ENCODE results near the gene NLRP13. TPM values are rescaled to one million over a fixed set of nuclear protein-coding genes. Genes with fewer than 3 reads are reported as not detected.

Gene NLRP13
- total RNA-seq, 4 donors from 2014 or later, result not detected

DNA sequence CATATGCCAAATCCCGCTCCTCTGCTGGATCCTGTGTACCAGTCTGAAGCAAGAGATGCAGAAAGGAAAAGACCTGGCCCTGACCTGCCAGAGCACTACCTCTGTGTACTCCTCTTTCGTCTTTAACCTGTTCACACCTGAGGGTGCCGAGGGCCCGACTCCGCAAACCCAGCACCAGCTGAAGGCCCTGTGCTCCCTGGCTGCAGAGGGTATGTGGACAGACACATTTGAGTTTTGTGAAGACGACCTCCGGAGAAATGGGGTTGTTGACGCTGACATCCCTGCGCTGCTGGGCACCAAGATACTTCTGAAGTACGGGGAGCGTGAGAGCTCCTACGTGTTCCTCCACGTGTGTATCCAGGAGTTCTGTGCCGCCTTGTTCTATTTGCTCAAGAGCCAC lies 73.7 kb downstream of the NLRP13 start:
- in situ Hi-C loops (cut with MboI; ENCODE audit: low pct_ligation_motif_present in 1 of 4, low pct_unique_long_range_greater_than_20kb in 1 of 4, low sequenced_read_pairs in 3 of 4), result no loop called here
- no peaks in the 10 kb centered on the region for H3K27me3 ChIP-seq
- intact Hi-C loops (cut with DNase I; ENCODE audit: low total_unique reads), result no loop called here
- no peak for DNase-seq
- no peaks in the 10 kb centered on the region for H3K4me1 ChIP-seq
- TF ChIP-seq POLR2AphosphoS5 (IDR thresholded peaks at IDR 0.05) (no peak), EP300 (IDR thresholded peaks at IDR 0.05; ENCODE audit: low read depth) (no peak), POLR2A (IDR thresholded peaks at IDR 0.05) (no peak)
- TF ChIP-seq, protein P1, sequence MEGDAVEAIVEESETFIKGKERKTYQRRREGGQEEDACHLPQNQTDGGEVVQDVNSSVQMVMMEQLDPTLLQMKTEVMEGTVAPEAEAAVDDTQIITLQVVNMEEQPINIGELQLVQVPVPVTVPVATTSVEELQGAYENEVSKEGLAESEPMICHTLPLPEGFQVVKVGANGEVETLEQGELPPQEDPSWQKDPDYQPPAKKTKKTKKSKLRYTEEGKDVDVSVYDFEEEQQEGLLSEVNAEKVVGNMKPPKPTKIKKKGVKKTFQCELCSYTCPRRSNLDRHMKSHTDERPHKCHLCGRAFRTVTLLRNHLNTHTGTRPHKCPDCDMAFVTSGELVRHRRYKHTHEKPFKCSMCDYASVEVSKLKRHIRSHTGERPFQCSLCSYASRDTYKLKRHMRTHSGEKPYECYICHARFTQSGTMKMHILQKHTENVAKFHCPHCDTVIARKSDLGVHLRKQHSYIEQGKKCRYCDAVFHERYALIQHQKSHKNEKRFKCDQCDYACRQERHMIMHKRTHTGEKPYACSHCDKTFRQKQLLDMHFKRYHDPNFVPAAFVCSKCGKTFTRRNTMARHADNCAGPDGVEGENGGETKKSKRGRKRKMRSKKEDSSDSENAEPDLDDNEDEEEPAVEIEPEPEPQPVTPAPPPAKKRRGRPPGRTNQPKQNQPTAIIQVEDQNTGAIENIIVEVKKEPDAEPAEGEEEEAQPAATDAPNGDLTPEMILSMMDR (IDR thresholded peaks at IDR 0.05), result no peak
- H3K27ac ChIP-seq, result no peak overlapping the region
- 88 to 94% methylated on average over 7 to 14 of the region's 14 CpGs for WGBS, 2 donors (ENCODE audit: low coverage in 1 of 2)
- H3K4me3 ChIP-seq, result no peak overlapping the region
- no peaks in the 10 kb centered on the region for H3K36me3 ChIP-seq
- H3K9me3 ChIP-seq, result no peaks in the 10 kb centered on the region

DNA sequence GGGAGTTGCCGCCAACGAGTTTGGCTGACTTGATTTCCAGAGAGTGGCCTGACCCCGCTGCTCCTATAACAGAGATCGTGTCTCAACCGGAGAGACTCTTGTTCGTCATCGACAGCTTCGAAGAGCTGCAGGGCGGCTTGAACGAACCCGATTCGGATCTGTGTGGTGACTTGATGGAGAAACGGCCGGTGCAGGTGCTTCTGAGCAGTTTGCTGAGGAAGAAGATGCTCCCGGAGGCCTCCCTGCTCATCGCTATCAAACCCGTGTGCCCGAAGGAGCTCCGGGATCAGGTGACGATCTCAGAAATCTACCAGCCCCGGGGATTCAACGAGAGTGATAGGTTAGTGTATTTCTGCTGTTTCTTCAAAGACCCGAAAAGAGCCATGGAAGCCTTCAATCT lies 74.2 kb downstream of the NLRP13 start:
- in situ Hi-C loops (cut with MboI; ENCODE audit: low pct_ligation_motif_present in 1 of 4, low pct_unique_long_range_greater_than_20kb in 1 of 4, low sequenced_read_pairs in 3 of 4), result no loop called here
- Histone ChIP-seq H3K36me3 (no peaks in the 10 kb centered on the region), H3K4me1 (no peaks in the 10 kb centered on the region), H3K27me3 (no peaks in the 10 kb centered on the region), H3K4me3 (no peak overlapping the region), H3K27ac (no peak overlapping the region), H3K9me3 (no peaks in the 10 kb centered on the region)
- 89% methylated on average over 23 of the region's 23 CpGs; no CpG with 5 or more reads in 1 of the 2 donors for WGBS, 2 donors (ENCODE audit: low coverage in 1 of 2)
- TF ChIP-seq, protein P1 (IDR thresholded peaks at IDR 0.05), result no peak
- no peak for TF ChIP-seq POLR2AphosphoS5 (IDR thresholded peaks at IDR 0.05)
- no peak for TF ChIP-seq EP300 (IDR thresholded peaks at IDR 0.05; ENCODE audit: low read depth)
- no peak for TF ChIP-seq POLR2A (IDR thresholded peaks at IDR 0.05)
- intact Hi-C loops (cut with DNase I; ENCODE audit: low total_unique reads), result no loop called here
- DNase-seq, result no peak

DNA sequence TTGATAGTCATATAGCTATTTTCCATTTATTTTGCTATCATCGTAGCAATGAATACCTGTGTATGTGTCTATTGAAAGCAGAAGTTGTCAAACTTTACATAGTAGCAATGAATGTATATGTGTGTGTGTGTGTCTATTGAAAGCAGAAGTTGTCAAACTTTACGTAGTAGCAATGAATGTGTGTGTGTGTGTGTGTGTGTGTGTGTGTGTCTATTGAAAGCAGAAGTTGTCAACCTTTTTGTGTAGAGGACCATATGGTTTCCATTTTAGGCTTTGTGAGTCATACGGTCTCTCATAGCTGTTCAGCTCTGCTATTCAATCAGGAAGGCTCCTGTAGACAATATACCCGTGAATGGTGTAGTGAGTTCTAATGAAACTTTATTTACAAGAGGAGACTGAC lies 75.0 kb downstream of the NLRP13 start:
- in situ Hi-C loops (cut with MboI; ENCODE audit: low pct_ligation_motif_present in 1 of 4, low pct_unique_long_range_greater_than_20kb in 1 of 4, low sequenced_read_pairs in 3 of 4), result no loop called here
- no peaks in the 10 kb centered on the region for H3K36me3 ChIP-seq
- no peak overlapping the region for H3K4me3 ChIP-seq
- H3K27ac ChIP-seq, result no peak overlapping the region
- intact Hi-C loops (cut with DNase I; ENCODE audit: low total_unique reads), result no loop called here
- H3K4me1 ChIP-seq, result no peaks in the 10 kb centered on the region
- no peak for TF ChIP-seq POLR2AphosphoS5 (IDR thresholded peaks at IDR 0.05)
- no peak for TF ChIP-seq POLR2A (IDR thresholded peaks at IDR 0.05)
- TF ChIP-seq, protein P1 (IDR thresholded peaks at IDR 0.05), result no peak
- no peaks in the 10 kb centered on the region for H3K27me3 ChIP-seq
- DNase-seq, result no peak
- 48 to 69% methylated on average over 4 of the region's 4 CpGs for WGBS, 2 donors (ENCODE audit: low coverage in 1 of 2)
- no peaks in the 10 kb centered on the region for H3K9me3 ChIP-seq

DNA sequence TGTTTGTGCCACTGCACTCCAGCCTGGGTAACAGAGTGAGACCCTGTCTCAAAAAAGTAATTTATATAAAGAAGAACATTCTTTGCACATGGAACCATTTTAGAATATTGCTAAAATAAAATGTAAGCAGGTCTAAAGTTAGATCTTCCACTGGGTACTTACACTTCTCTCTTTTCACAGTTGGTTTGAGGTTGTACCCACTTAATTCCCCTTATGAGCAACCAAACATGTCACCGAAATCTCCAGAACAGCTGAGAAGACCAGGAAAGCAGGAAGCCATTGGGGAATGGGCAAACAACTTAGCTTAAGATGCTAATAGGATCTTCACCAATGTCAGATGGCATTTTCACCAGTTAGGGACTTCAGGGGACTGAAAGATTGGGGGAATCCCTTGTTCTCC lies 77.0 kb downstream of the NLRP13 start:
- Histone ChIP-seq H3K4me3 (no peak overlapping the region), H3K4me1 (no peaks in the 10 kb centered on the region), H3K36me3 (no peaks in the 10 kb centered on the region), H3K9me3 (no peaks in the 10 kb centered on the region), H3K27me3 (no peaks in the 10 kb centered on the region), H3K27ac (no peak overlapping the region)
- intact Hi-C loops (cut with DNase I; ENCODE audit: low total_unique reads) (no loop called here), in situ Hi-C loops (cut with MboI; ENCODE audit: low pct_ligation_motif_present in 1 of 4, low pct_unique_long_range_greater_than_20kb in 1 of 4, low sequenced_read_pairs in 3 of 4) (no loop called here)
- TF ChIP-seq, protein P1 (IDR thresholded peaks at IDR 0.05), result no peak
- no peak for TF ChIP-seq EP300 (IDR thresholded peaks at IDR 0.05; ENCODE audit: low read depth)
- TF ChIP-seq POLR2A (IDR thresholded peaks at IDR 0.05), result no peak
- TF ChIP-seq POLR2AphosphoS5 (IDR thresholded peaks at IDR 0.05), result no peak
- DNase-seq, result no peak
- 59 to 89% methylated on average over 1 of the region's 1 CpG for WGBS, 2 donors (ENCODE audit: low coverage in 1 of 2)

Other genes starting within 250 kb of the NLRP13 start
- not detected for gene NLRP9, start 193.9 kb downstream of the NLRP13 start, total RNA-seq
- gene RFPL4A, start 173.2 kb downstream of the NLRP13 start, total RNA-seq, result not detected
- gene RFPL4AL1, start 163.2 kb downstream of the NLRP13 start, total RNA-seq, result not detected
- not detected for gene NLRP11, start 100.3 kb downstream of the NLRP13 start, total RNA-seq
- not detected for gene NLRP4, start 95.8 kb downstream of the NLRP13 start, total RNA-seq
- gene NLRP8, start 15.5 kb upstream of the NLRP13 start, total RNA-seq, result not detected
- gene NLRP5, start 54.4 kb upstream of the NLRP13 start, total RNA-seq, result not detected
- 10 to 100 TPM; 24.9 to 53.1 (median 27.4) TPM for gene ZNF787, start 189.0 kb upstream of the NLRP13 start, total RNA-seq
- 100 to 1,000 TPM in 1 of 4 donors, 10 to 100 TPM in 3; 20.7 to 148 (median 39.2) TPM for gene ZNF444, start 209.0 kb upstream of the NLRP13 start, total RNA-seq
- gene GALP, start 243.7 kb upstream of the NLRP13 start, total RNA-seq, result not detected

All from transverse colon (tissue), 4 donors.